SK-N-SH treated with all-trans-retinoic acid at 6 μM for 48 hours (cell line): ENCODE data around the gene MET.

Experiments used
- ATAC-seq: fragments of 200-7000 bp; cut with Tn5 transposase; 3 replicates; pipeline ENCODE4 v1.9.1; 2020; ENCODE audit warnings: mild to moderate bottlenecking, moderate library complexity
- ARNTL ChIP-seq: fragments of 450-650 bp; formaldehyde crosslinking; IDR thresholded peaks from 2 replicates; pipeline ENCODE4 v1.5.0; 2020; ENCODE audit warnings: low read depth, mild to moderate bottlenecking, moderate library complexity, borderline replicate concordance
- BACH2 ChIP-seq: fragments of 250-450 bp; sonication (Bioruptor Pico); IDR thresholded peaks from 2 replicates; pipeline ENCODE4 v1.9.0; 2021; ENCODE audit warnings: mild to moderate bottlenecking, borderline replicate concordance
- CREB5 ChIP-seq: fragments of 250-450 bp; sonication (Bioruptor Pico); IDR thresholded peaks from 2 replicates; pipeline ENCODE4 v1.5.1; 2020; ENCODE audit warnings: low read depth, mild to moderate bottlenecking, moderate library complexity
- CSDC2 ChIP-seq: fragments of 250-450 bp; sonication (Bioruptor Pico); IDR thresholded peaks from 2 replicates; pipeline ENCODE4 v1.5.0; 2020; ENCODE audit warnings: mild to moderate bottlenecking, moderate library complexity
- CSRNP3 ChIP-seq: fragments of 250-450 bp; sonication (Bioruptor Pico); IDR thresholded peaks from 2 replicates; pipeline ENCODE4 v1.5.1; 2021; ENCODE audit warnings: mild to moderate bottlenecking, moderate library complexity
- ESRRG ChIP-seq: fragments of 250-450 bp; sonication (Bioruptor Pico); IDR thresholded peaks from 2 replicates; pipeline ENCODE4 v1.6.1; 2021; ENCODE audit warnings: mild to moderate bottlenecking
- GLIS3 ChIP-seq: fragments of 250-450 bp; sonication (Bioruptor Pico); IDR thresholded peaks from 2 replicates; pipeline ENCODE4 v1.5.0; 2020; ENCODE audit warnings: mild to moderate bottlenecking, moderate library complexity
- ISL1 ChIP-seq: fragments of 250-450 bp; sonication (Bioruptor Pico); IDR thresholded peaks from 2 replicates; pipeline ENCODE4 v2.1.2; 2022; ENCODE audit warnings: mild to moderate bottlenecking, moderate library complexity
- OSR1 ChIP-seq: fragments of 250-450 bp; sonication (Bioruptor Pico); IDR thresholded peaks from 2 replicates; pipeline ENCODE4 v1.8.0; 2022; ENCODE audit warnings: moderate library complexity, mild to moderate bottlenecking, inconsistent platforms
- PATZ1 ChIP-seq: fragments of 250-450 bp; sonication (Bioruptor Pico); IDR thresholded peaks from 2 replicates; pipeline ENCODE4 v1.8.0; 2020; ENCODE audit warnings: mild to moderate bottlenecking, moderate library complexity, borderline replicate concordance
- POU6F1 ChIP-seq: fragments of 250-450 bp; sonication (Bioruptor Pico); IDR thresholded peaks from 2 replicates; pipeline ENCODE4 v1.8.0; 2021; ENCODE audit warnings: low read depth, mild to moderate bottlenecking, moderate library complexity, borderline replicate concordance
- PPARA ChIP-seq: fragments of 250-450 bp; sonication (Bioruptor Pico); IDR thresholded peaks from 2 replicates; pipeline ENCODE4 v1.5.0; 2020; ENCODE audit warnings: mild to moderate bottlenecking, borderline replicate concordance
- RARB ChIP-seq: fragments of 250-450 bp; sonication (Bioruptor Pico); IDR thresholded peaks from 2 replicates; pipeline ENCODE4 v1.8.0; 2021; ENCODE audit warnings: mild to moderate bottlenecking, moderate library complexity
- SNAI2 ChIP-seq: fragments of 250-450 bp; sonication (Bioruptor Pico); IDR thresholded peaks from 2 replicates; pipeline ENCODE4 v1.5.0; 2020; ENCODE audit warnings: mild to moderate bottlenecking, moderate library complexity
- TCF4 ChIP-seq: fragments of 250-450 bp; sonication (Bioruptor Pico); IDR thresholded peaks from 2 replicates; pipeline ENCODE4 v1.8.0; 2021; ENCODE audit warnings: mild to moderate bottlenecking, moderate library complexity, borderline replicate concordance
- TOX ChIP-seq: fragments of 250-450 bp; sonication (Bioruptor Pico); IDR thresholded peaks from 2 replicates; pipeline ENCODE4 v1.8.0; 2021; ENCODE audit warnings: mild to moderate bottlenecking, moderate library complexity, borderline replicate concordance
- TSHZ2 ChIP-seq: fragments of 250-450 bp; sonication (Bioruptor Pico); IDR thresholded peaks from 2 replicates; pipeline ENCODE4 v1.5.0; 2020; ENCODE audit warnings: mild to moderate bottlenecking, moderate library complexity
- ZC3H10 ChIP-seq: fragments of 250-450 bp; sonication (Bioruptor Pico); IDR thresholded peaks from 2 replicates; pipeline ENCODE4 v1.5.1; 2021; ENCODE audit warnings: mild to moderate bottlenecking, moderate library complexity
- ZFP3 ChIP-seq: fragments of 250-450 bp; sonication (Bioruptor Pico); IDR thresholded peaks from 2 replicates; pipeline ENCODE4 v1.5.0; 2020; ENCODE audit warnings: mild to moderate bottlenecking, moderate library complexity
- ZFP30 ChIP-seq: fragments of 450-650 bp; formaldehyde crosslinking; IDR thresholded peaks from 2 replicates; pipeline ENCODE4 v1.5.0; 2022; ENCODE audit warnings: mild to moderate bottlenecking, moderate library complexity
- ZNF565 ChIP-seq: fragments of 450-650 bp; formaldehyde crosslinking; conservative IDR thresholded peaks from 2 replicates; pipeline ENCODE4 v1.5.0; 2020; ENCODE audit warnings: low read depth, mild to moderate bottlenecking, moderate library complexity
- ZNF70 ChIP-seq: fragments of 450-650 bp; formaldehyde crosslinking; IDR thresholded peaks from 2 replicates; pipeline ENCODE4 v1.5.0; 2020; ENCODE audit warnings: mild to moderate bottlenecking, moderate library complexity
- ZNF8 ChIP-seq: fragments of 450-650 bp; formaldehyde crosslinking; IDR thresholded peaks from 2 replicates; pipeline ENCODE4 v1.5.0; 2020; ENCODE audit warnings: mild to moderate bottlenecking, moderate library complexity

Gene MET

GRCh38 chr7:116696707-116697106 is 24.7 kb downstream of the MET start:
- no peak for ATAC-seq
- TF ChIP-seq CREB5 (CRISPR knock-in tag) (no peak), TCF4 (CRISPR knock-in tag) (no peak), ZFP3 (CRISPR knock-in tag) (no peak), BACH2 (CRISPR knock-in tag) (no peak), ZNF565 (CRISPR knock-in tag) (no peak), ARNTL (CRISPR knock-in tag) (no peak), ZC3H10 (CRISPR knock-in tag) (no peak)

- ATAC-seq, result no peak
- no peak for TF ChIP-seq ZNF565 (CRISPR knock-in tag)
- TF ChIP-seq GLIS3, result no peak
- no peak for TF ChIP-seq TSHZ2 (CRISPR knock-in tag)
- no peak for TF ChIP-seq CSRNP3 (CRISPR knock-in tag)
- TF ChIP-seq ESRRG (CRISPR knock-in tag), result no peak
- TF ChIP-seq RARB (CRISPR knock-in tag), result no peak
- no peak for TF ChIP-seq SNAI2
- TF ChIP-seq TCF4 (CRISPR knock-in tag), result no peak
- no peak for TF ChIP-seq ZFP3 (CRISPR knock-in tag)
- TF ChIP-seq PPARA, result no peak
- no peak for TF ChIP-seq ARNTL (CRISPR knock-in tag)
- TF ChIP-seq CSDC2 (CRISPR knock-in tag), result no peak
- no peak for TF ChIP-seq ZFP30
- TF ChIP-seq ZC3H10 (CRISPR knock-in tag), result no peak
- TF ChIP-seq ZNF8 (CRISPR knock-in tag), result no peak
- TF ChIP-seq CREB5 (CRISPR knock-in tag), result no peak
- TF ChIP-seq TOX, result no peak
- TF ChIP-seq ZNF70, result no peak
- TF ChIP-seq POU6F1, result no peak
- no peak for TF ChIP-seq OSR1 (CRISPR knock-in tag)
Observed at GRCh38 chr7:116697152-116697551, 25.2 kb downstream of the MET start.

- TF ChIP-seq ISL1 (CRISPR knock-in tag), result no peak
- TF ChIP-seq ZC3H10 (CRISPR knock-in tag), result no peak
- TF ChIP-seq RARB (CRISPR knock-in tag), result no peak
- TF ChIP-seq SNAI2, result no peak
- no peak for TF ChIP-seq CREB5 (CRISPR knock-in tag)
- no peak for TF ChIP-seq PATZ1 (CRISPR knock-in tag)
- no peak for TF ChIP-seq TCF4 (CRISPR knock-in tag)
- no peak for TF ChIP-seq CSDC2 (CRISPR knock-in tag)
- TF ChIP-seq BACH2 (CRISPR knock-in tag), result no peak
- no peak for TF ChIP-seq GLIS3
- TF ChIP-seq ZNF565 (CRISPR knock-in tag), result no peak
- no peak for TF ChIP-seq TSHZ2 (CRISPR knock-in tag)
- ATAC-seq, result no peak
Observed at GRCh38 chr7:116697761-116698160, 25.8 kb downstream of the MET start.
